Naive thymus-derived CD4-positive, alpha-beta T cell (primary cell): ENCODE results near the gene NOTCH4. TPM values are rescaled to one million over a fixed set of nuclear protein-coding genes. Genes with fewer than 3 reads are reported as not detected.

Source experiments
- ATAC-seq: fragments of 150-1000 bp; cut with Tn5 transposase; 2 replicates; pipeline ENCODE4 v1.10.0; 2021; ENCODE audit warnings: mild to moderate bottlenecking, moderate library complexity
- CTCF ChIA-PET: fragments of 350-600 bp; sonication (Branson Sonifier 250); formaldehyde crosslinking; loops from one replicate; lab custom pipeline; 2021; ENCODE audit warnings: antibody characterized with exemption; lab: Charles Lee
- POLR2A ChIA-PET: fragments of 350-600 bp; sonication (Branson Sonifier 250); formaldehyde crosslinking; loops from one replicate; lab custom pipeline; 2021; ENCODE audit warnings: antibody characterized with exemption, inconsistent platforms; lab: Charles Lee
- DNase-seq, 9 donors: peaks; one replicate each; pipeline versions ENCODE4 v3.0.0 to v3.0.0-alpha.2; 2020 to 2022; ENCODE audit warnings: mixed read lengths in 1 of 9
- H3K27ac ChIP-seq: one replicate; pipeline ENCODE4 v1.7.0; 2013; ENCODE audit warnings: mild to moderate bottlenecking, low read depth, low read length, moderate library complexity
- H3K27me3 ChIP-seq, 2 donors: one replicate each; pipeline ENCODE4 v1.7.0; 2013; ENCODE audit warnings: low read length in 2 of 2, mild to moderate bottlenecking in 2 of 2, moderate library complexity in 2 of 2; ENCODE audit not compliant: control insufficient read depth in 2 of 2, insufficient read depth in 2 of 2
- H3K36me3 ChIP-seq, 3 experiments: 1 replicate in 2 of 3; 2 replicates in 1 of 3; pipeline ENCODE4 v1.7.0; 2013; ENCODE audit warnings: low read length in 3 of 3, mild to moderate bottlenecking in 3 of 3, moderate library complexity in 1 of 3; ENCODE audit not compliant: insufficient read depth in 3 of 3, control insufficient read depth in 2 of 3
- H3K4me1 ChIP-seq, 2 donors: one replicate each; pipeline ENCODE4 v1.7.0; 2013; ENCODE audit warnings: low read length in 2 of 2, mild to moderate bottlenecking in 2 of 2, moderate library complexity in 1 of 2; ENCODE audit not compliant: control insufficient read depth in 2 of 2, insufficient read depth in 2 of 2
- H3K4me3 ChIP-seq: 2 replicates; pipeline ENCODE4 v1.7.0; 2013; ENCODE audit warnings: mild to moderate bottlenecking, low read length
- H3K9me3 ChIP-seq, 3 experiments: 1 replicate in 2 of 3; 2 replicates in 1 of 3; pipeline ENCODE4 v1.7.0; 2013; ENCODE audit warnings: low read length in 3 of 3; ENCODE audit not compliant: control insufficient read depth in 2 of 3
- H3K27ac Mint-ChIP-seq, 9 donors: one replicate each; pipeline ENCODE4 v1.8.0; 2020 to 2022; ENCODE audit warnings: mixed read lengths in 9 of 9, mild to moderate bottlenecking in 8 of 9, moderate library complexity in 5 of 9, inconsistent platforms in 2 of 9
- H3K27me3 Mint-ChIP-seq, 5 donors: one replicate each; pipeline ENCODE4 v1.8.0; 2021 to 2022; ENCODE audit warnings: mixed read lengths in 5 of 5, mild to moderate bottlenecking in 1 of 5
- H3K36me3 Mint-ChIP-seq, 5 donors: one replicate each; pipeline ENCODE4 v1.8.0; 2020 to 2022; ENCODE audit warnings: mixed read lengths in 5 of 5, mild to moderate bottlenecking in 3 of 5, inconsistent platforms in 1 of 5
- H3K4me1 Mint-ChIP-seq, 7 donors: one replicate each; pipeline ENCODE4 v1.8.0; 2020 to 2022; ENCODE audit warnings: mixed read lengths in 7 of 7, mild to moderate bottlenecking in 3 of 7, inconsistent platforms in 1 of 7
- H3K4me3 Mint-ChIP-seq, 10 donors: one replicate each; pipeline ENCODE4 v1.8.0; 2020 to 2022; ENCODE audit warnings: mild to moderate bottlenecking in 10 of 10, mixed read lengths in 10 of 10, moderate library complexity in 6 of 10, inconsistent platforms in 2 of 10
- H3K9me3 Mint-ChIP-seq, 11 donors: one replicate each; pipeline ENCODE4 v1.8.0; 2020 to 2022; ENCODE audit warnings: mixed read lengths in 11 of 11, mild to moderate bottlenecking in 4 of 11, inconsistent platforms in 1 of 11, moderate library complexity in 1 of 11
- intact Hi-C, 2 donors: fragments of 100-400 bp; cut with micrococcal nuclease; formaldehyde crosslinking; loops; one replicate each; pipeline ENCODE4 v1.15.1; 2023
- polyA plus RNA-seq, 2 donors: library from polyadenylated mRNA; unstranded; fragments of 300-500 nt; fragmentation: Illumina TruSeq; gene quantifications; one replicate each; pipeline ENCODE4 v1.2.3, GENCODE V29; 2021
- total RNA-seq, 6 experiments: library from RNA in 5 of 6; stranded (reverse) in 5 of 6; gene quantifications; 1 replicate in 5 of 6; 2 replicates in 1 of 6; pipeline ENCODE4 v1.2.3 and lab custom pipeline; 2021 to 2026

Gene NOTCH4
- total and polyA plus RNA-seq, 7 experiments from 2014 or later, result 0.27 to 4.7 (median 0.59) TPM

GRCh38 chr6:32255199-32256153 lies 31.6 kb upstream of the NOTCH4 start:
- Mint-ChIP-seq H3K27me3 (peaks cover 0 to 51% (median 0%) of the 10 kb centered on the region in 5 donors), H3K27ac (peak overlapping the region; percentile 7 to 82 (median 65)), H3K36me3 (peaks cover 0 to 4% (median 0%) of the 10 kb centered on the region in 5 donors), H3K4me1 (peaks cover 15 to 37% (median 28%) of the 10 kb centered on the region in 7 donors), H3K4me3 (peak overlapping the region; percentile 63 to 86 (median 75)), H3K9me3 (peaks cover 0 to 3% (median 0%) of the 10 kb centered on the region in 11 donors)
- no peaks in the 10 kb centered on the region for H3K9me3 ChIP-seq
- H3K4me3 ChIP-seq, result peak overlapping the region; percentile 6
- DNase-seq (peak in 8 of 9 donors; percentile 27 to 71 (median 36)), ATAC-seq (peak; percentile 95)
- peaks cover 0 to 14% of the 10 kb centered on the region in 2 donors for H3K4me1 ChIP-seq
- intact Hi-C loops, result loop anchor here in 1 of 2 donors (1.0 kb wide), 1 partner anchor 10 kb away; no protein-coding TSS in a partner anchor
- H3K27me3 ChIP-seq, result no peaks in the 10 kb centered on the region
- ChIA-PET CTCF (interaction anchor here (0.6 to 1.0 kb wide), 4 partner anchors 9 to 353 kb away, joined by 3 read pairs; no protein-coding TSS in a partner anchor), POLR2A (interaction anchor here (0.7 kb wide), 1 partner anchor 65 kb away, joined by 3 read pairs; the partner anchor contains the start of gene PBX2)
- H3K27ac ChIP-seq, result peak overlapping the region; percentile 47
- no peaks in the 10 kb centered on the region for H3K36me3 ChIP-seq

DNA sequence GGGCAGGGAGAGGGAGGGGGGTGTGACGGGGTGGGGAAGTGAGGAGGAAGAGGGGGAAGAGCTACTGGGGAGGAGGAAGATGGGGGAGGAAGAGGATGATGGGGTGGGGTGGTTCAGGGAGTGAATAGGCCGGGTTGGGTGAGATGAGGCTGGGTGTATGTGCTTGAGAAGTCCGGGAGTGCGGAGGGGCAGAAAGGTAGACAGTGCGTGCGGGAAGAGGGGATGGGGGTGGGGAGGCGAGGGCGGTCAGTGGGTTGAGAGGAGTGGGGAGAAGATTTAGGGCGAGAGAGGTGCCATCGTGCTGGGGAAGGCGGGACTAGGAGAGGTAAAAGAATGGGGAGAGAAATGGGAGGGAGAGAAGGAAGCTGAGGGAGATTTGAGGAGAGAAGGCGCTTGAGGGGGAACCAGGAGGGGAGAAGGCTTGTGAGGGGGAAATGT lies 30.9 kb upstream of the NOTCH4 start:
- Mint-ChIP-seq H3K27me3 (peaks cover 0 to 44% (median 0%) of the 10 kb centered on the region in 5 donors), H3K27ac (peak overlapping the region in 3 of 9 donors; percentile 7 to 65 (median 47)), H3K4me3 (peak overlapping the region in 8 of 10 donors; percentile 63 to 86 (median 76)), H3K4me1 (peaks cover 15 to 37% (median 28%) of the 10 kb centered on the region in 7 donors), H3K9me3 (peaks cover 0 to 3% (median 0%) of the 10 kb centered on the region in 11 donors), H3K36me3 (peaks cover 0 to 4% (median 0%) of the 10 kb centered on the region in 5 donors)
- CTCF ChIA-PET, result interaction anchor here (0.6 to 1.0 kb wide), 4 partner anchors 8 to 532 kb away, joined by 3 to 4 read pairs (median 3); no protein-coding TSS in a partner anchor
- Histone ChIP-seq H3K4me3 (peak overlapping the region; percentile 6), H3K27me3 (no peaks in the 10 kb centered on the region), H3K27ac (no peak overlapping the region), H3K9me3 (no peaks in the 10 kb centered on the region), H3K36me3 (no peaks in the 10 kb centered on the region), H3K4me1 (peaks cover 0 to 14% of the 10 kb centered on the region in 2 donors)
- ATAC-seq (no peak), DNase-seq (no peak)
- intact Hi-C loops, result loop anchor here in 1 of 2 donors (1.0 kb wide), 1 partner anchor 9 kb away; no protein-coding TSS in a partner anchor
- POLR2A ChIA-PET, result interaction anchor here (1.5 kb wide), 1 partner anchor 59 kb away, joined by 6 read pairs; no protein-coding TSS in a partner anchor

DNA sequence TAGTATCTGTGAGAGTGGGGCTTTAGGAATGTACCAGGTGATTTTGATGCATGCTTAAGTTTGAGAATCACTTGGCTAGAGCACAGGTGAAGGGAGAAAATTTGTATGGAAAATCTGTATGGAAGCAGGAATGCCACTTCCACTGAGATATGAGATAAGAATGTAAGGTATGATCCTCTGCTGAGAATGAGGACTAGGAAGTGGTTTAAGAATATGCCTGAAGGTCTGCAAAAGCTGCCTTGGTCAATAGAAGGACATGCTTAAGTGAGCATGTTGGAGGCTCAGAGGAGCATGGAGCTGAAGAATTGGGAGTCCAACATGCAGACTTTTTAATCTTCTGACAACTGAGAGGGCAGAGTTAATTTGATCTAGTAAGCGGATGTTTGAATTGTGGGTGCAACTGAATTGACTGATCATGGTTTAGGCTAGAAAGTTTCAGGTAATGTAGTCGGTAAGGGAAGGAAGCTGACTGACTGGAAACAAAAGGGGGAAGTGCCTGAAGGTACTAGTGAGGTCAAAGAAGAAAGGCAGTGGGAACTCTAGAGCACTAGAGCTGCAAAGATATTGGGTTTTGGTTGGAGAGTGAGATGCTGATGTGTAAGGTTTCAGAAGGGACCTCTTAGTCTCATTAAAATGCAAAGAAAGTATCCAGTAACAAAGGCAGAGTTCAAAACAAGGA lies 28.6 kb upstream of the NOTCH4 start:
- H3K27me3 Mint-ChIP-seq, result peaks cover 0 to 34% (median 0%) of the 10 kb centered on the region in 5 donors

DNA sequence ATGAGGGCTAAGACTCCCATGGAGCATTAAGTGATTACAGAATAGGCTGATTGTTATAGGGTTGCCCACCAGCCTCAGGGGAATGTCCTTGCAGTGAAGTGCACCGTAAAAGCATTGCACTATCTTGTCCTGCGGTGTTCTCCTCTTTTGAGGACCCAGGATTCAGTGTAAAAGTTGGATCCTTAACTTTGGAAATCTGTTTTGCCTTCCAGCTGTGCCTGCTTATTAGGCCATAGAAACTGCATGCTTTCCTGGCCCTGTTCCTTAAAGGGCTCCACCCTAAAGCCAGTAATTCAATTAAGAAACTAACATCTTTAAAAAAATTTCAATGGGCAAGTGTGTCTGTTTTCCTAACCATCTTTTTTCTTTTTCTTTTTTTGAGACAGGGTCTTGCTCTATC lies 25.4 kb upstream of the NOTCH4 start:
- H3K27me3 ChIP-seq, result no peaks in the 10 kb centered on the region
- no peak overlapping the region for H3K4me3 ChIP-seq
- ATAC-seq (no peak), DNase-seq (no peak)
- peaks cover 10 to 34% (median 22%) of the 10 kb centered on the region in 7 donors for H3K4me1 Mint-ChIP-seq
- no peak overlapping the region for H3K27ac Mint-ChIP-seq
- ChIA-PET POLR2A (no interaction called here), CTCF (interaction anchor here (1.4 kb wide), 1 partner anchor 101 kb away, joined by 5 read pairs; no protein-coding TSS in a partner anchor)
- peaks cover 0 to 4% of the 10 kb centered on the region in 2 donors for H3K4me1 ChIP-seq
- H3K36me3 ChIP-seq, result no peaks in the 10 kb centered on the region
- no peak overlapping the region for H3K4me3 Mint-ChIP-seq
- H3K27ac ChIP-seq, result no peak overlapping the region
- H3K36me3 Mint-ChIP-seq, result no peaks in the 10 kb centered on the region
- H3K27me3 Mint-ChIP-seq, result peaks cover 0 to 30% (median 0%) of the 10 kb centered on the region in 5 donors
- H3K9me3 Mint-ChIP-seq, result peaks cover 0 to 15% (median 0%) of the 10 kb centered on the region in 11 donors
- intact Hi-C loops, result loop anchor here (5.0 to 10.0 kb wide), 3 partner anchors 104 to 546 kb away; no protein-coding TSS in a partner anchor
- no peaks in the 10 kb centered on the region for H3K9me3 ChIP-seq

More for the DNA sequence above, 28.6 kb upstream of the NOTCH4 start:
- DNase-seq, result peak in 3 of 9 donors; percentile 9 to 18 (median 10)
- H3K36me3 ChIP-seq, result no peaks in the 10 kb centered on the region
- H3K4me3 ChIP-seq, result no peak overlapping the region
- peaks cover 15 to 37% (median 28%) of the 10 kb centered on the region in 7 donors for H3K4me1 Mint-ChIP-seq
- peak overlapping the region in 8 of 9 donors; percentile 0 to 79 (median 24) for H3K27ac Mint-ChIP-seq
- no peaks in the 10 kb centered on the region for H3K27me3 ChIP-seq
- CTCF ChIA-PET, result interaction anchor here (0.8 kb wide), 1 partner anchor 126 kb away, joined by 4 read pairs; no protein-coding TSS in a partner anchor
- intact Hi-C loops, result no loop called here
- H3K36me3 Mint-ChIP-seq, result no peaks in the 10 kb centered on the region
- H3K9me3 ChIP-seq, result no peaks in the 10 kb centered on the region
- peaks cover 0 to 14% of the 10 kb centered on the region in 2 donors for H3K4me1 ChIP-seq
- peak; percentile 38 for ATAC-seq
- H3K4me3 Mint-ChIP-seq, result peak overlapping the region in 6 of 10 donors; percentile 0 to 42 (median 12)
- POLR2A ChIA-PET, result interaction anchor here (0.7 kb wide), 1 partner anchor 347 kb away, joined by 3 read pairs; no protein-coding TSS in a partner anchor
- peaks cover 0 to 15% (median 0%) of the 10 kb centered on the region in 11 donors for H3K9me3 Mint-ChIP-seq
- no peak overlapping the region for H3K27ac ChIP-seq

DNA sequence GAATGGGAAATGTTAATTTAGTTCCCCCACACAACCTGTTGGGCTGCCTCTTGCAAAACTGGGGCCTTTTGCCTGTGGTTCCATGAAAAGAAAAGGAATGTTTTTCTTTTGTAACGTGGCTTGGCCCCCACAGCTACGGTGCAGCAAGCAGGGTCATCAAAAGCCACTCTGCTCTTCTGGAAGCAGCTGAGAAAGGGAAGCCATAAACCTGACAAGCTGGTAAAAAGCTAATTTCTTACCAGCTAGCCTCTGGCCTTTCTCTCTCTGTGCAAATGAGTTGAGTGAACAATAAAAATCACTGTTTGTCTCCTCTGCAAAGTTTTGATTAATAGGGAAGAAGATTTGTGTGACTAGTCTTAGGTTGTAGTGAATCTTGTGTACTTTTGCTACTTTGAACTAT lies 23.5 kb upstream of the NOTCH4 start:
- Mint-ChIP-seq H3K9me3 (peaks cover 0 to 15% (median 0%) of the 10 kb centered on the region in 11 donors), H3K36me3 (no peaks in the 10 kb centered on the region), H3K27ac (peak overlapping the region in 1 of 9 donors; percentile 10), H3K27me3 (peaks cover 0 to 28% (median 0%) of the 10 kb centered on the region in 5 donors), H3K4me1 (peaks cover 4 to 20% (median 13%) of the 10 kb centered on the region in 7 donors), H3K4me3 (no peak overlapping the region)
- no peak overlapping the region for H3K27ac ChIP-seq
- no peak overlapping the region for H3K4me3 ChIP-seq
- intact Hi-C loops, result loop anchor here (5.0 to 10.0 kb wide), 3 partner anchors 103 to 547 kb away; no protein-coding TSS in a partner anchor
- ChIA-PET CTCF (interaction anchor here (1.1 to 1.6 kb wide), 2 partner anchors 8 to 621 kb away, joined by 3 read pairs; no protein-coding TSS in a partner anchor), POLR2A (no interaction called here)
- H3K9me3 ChIP-seq, result no peaks in the 10 kb centered on the region
- H3K4me1 ChIP-seq, result peaks cover 0 to 4% of the 10 kb centered on the region in 2 donors
- no peaks in the 10 kb centered on the region for H3K27me3 ChIP-seq
- DNase-seq, result no peak
- ATAC-seq, result no peak
- H3K36me3 ChIP-seq, result no peaks in the 10 kb centered on the region
